Measurements from ENCODE around the gene SRGAP2. TPM values are rescaled to one million over a fixed set of nuclear protein-coding genes. Genes with fewer than 3 reads are reported as not detected.
"Not testable (repeated sequence)": the region's sequence is repeated elsewhere in the genome, so short reads cannot be mapped to it uniquely, and the experiment has no call there.

SRGAP2 gene
- total RNA-seq, 1 donor from 2014 or later: 122 TPM

- intact Hi-C loops (cut with micrococcal nuclease); H3K27ac Mint-ChIP-seq; H3K4me1 Mint-ChIP-seq (ENCODE audit: low read depth); DNase-seq (ENCODE audit: low spot score); H3K4me3 Mint-ChIP-seq; H3K27me3 Mint-ChIP-seq (ENCODE audit: insufficient read depth); H3K36me3 Mint-ChIP-seq (ENCODE audit: low read depth); H3K9me3 Mint-ChIP-seq: not testable (repeated sequence)
Observed at GRCh38 chr1:206185778-206186177, 17.6 kb upstream of the SRGAP2 start.

GRCh38 chr1:206186826-206187225, 16.5 kb upstream of the SRGAP2 start:
- not testable (repeated sequence) for H3K27ac Mint-ChIP-seq

GRCh38 chr1:206195182-206195581, 8.2 kb upstream of the SRGAP2 start:
- H3K9me3 Mint-ChIP-seq; H3K27ac Mint-ChIP-seq; H3K27me3 Mint-ChIP-seq (ENCODE audit: insufficient read depth); intact Hi-C loops (cut with micrococcal nuclease); H3K4me3 Mint-ChIP-seq; DNase-seq (ENCODE audit: low spot score); H3K4me1 Mint-ChIP-seq (ENCODE audit: low read depth); H3K36me3 Mint-ChIP-seq (ENCODE audit: low read depth): not testable (repeated sequence)

More at GRCh38 chr1:206186826-206187225, 16.5 kb upstream of the SRGAP2 start:
- DNase-seq (ENCODE audit: low spot score); H3K27me3 Mint-ChIP-seq (ENCODE audit: insufficient read depth); intact Hi-C loops (cut with micrococcal nuclease); H3K4me1 Mint-ChIP-seq (ENCODE audit: low read depth); H3K36me3 Mint-ChIP-seq (ENCODE audit: low read depth); H3K4me3 Mint-ChIP-seq; H3K9me3 Mint-ChIP-seq: not testable (repeated sequence)

GRCh38 chr1:206196748-206197424, 6.5 kb upstream of the SRGAP2 start:
- H3K27me3 Mint-ChIP-seq (ENCODE audit: insufficient read depth); H3K27ac Mint-ChIP-seq; H3K9me3 Mint-ChIP-seq; intact Hi-C loops (cut with micrococcal nuclease); H3K4me1 Mint-ChIP-seq (ENCODE audit: low read depth); H3K36me3 Mint-ChIP-seq (ENCODE audit: low read depth); DNase-seq (ENCODE audit: low spot score); H3K4me3 Mint-ChIP-seq: not testable (repeated sequence)

GRCh38 chr1:206202789-206203363, 465 bp upstream of the SRGAP2 start, which contains the start of gene FAM72A:
TSS of gene FAM72A (minus strand) at chr1:206202839. CDS start at chr1:206202025, 814 bp downstream.
- H3K27me3 Mint-ChIP-seq (ENCODE audit: insufficient read depth); H3K36me3 Mint-ChIP-seq (ENCODE audit: low read depth); H3K9me3 Mint-ChIP-seq; H3K4me1 Mint-ChIP-seq (ENCODE audit: low read depth); intact Hi-C loops (cut with micrococcal nuclease): not testable (repeated sequence)
- DNase-seq (ENCODE audit: low spot score): peak; percentile 98
- peak within 1 kb of the TSS; percentile 89 for H3K27ac Mint-ChIP-seq
- H3K4me3 Mint-ChIP-seq: peak within 1 kb of the TSS; percentile 79

GRCh38 chr1:206204159-206204511, 794 bp downstream of the SRGAP2 start:
- intact Hi-C loops (cut with micrococcal nuclease); DNase-seq (ENCODE audit: low spot score); H3K4me1 Mint-ChIP-seq (ENCODE audit: low read depth); H3K9me3 Mint-ChIP-seq; H3K27me3 Mint-ChIP-seq (ENCODE audit: insufficient read depth); H3K36me3 Mint-ChIP-seq (ENCODE audit: low read depth); H3K27ac Mint-ChIP-seq: not testable (repeated sequence)
- peak overlapping the region; percentile 70 for H3K4me3 Mint-ChIP-seq

GRCh38 chr1:206204871-206205270, 1.5 kb downstream of the SRGAP2 start:
- intact Hi-C loops (cut with micrococcal nuclease); H3K36me3 Mint-ChIP-seq (ENCODE audit: low read depth); H3K9me3 Mint-ChIP-seq; H3K27me3 Mint-ChIP-seq (ENCODE audit: insufficient read depth); H3K4me1 Mint-ChIP-seq (ENCODE audit: low read depth): not testable (repeated sequence)
- Mint-ChIP-seq H3K4me3 (peak overlapping the region; percentile 92), H3K27ac (peak overlapping the region; percentile 92)
- DNase-seq (ENCODE audit: low spot score): peak; percentile 2

GRCh38 chr1:206205569-206205968, 2.2 kb downstream of the SRGAP2 start:
- H3K9me3 Mint-ChIP-seq; H3K36me3 Mint-ChIP-seq (ENCODE audit: low read depth); intact Hi-C loops (cut with micrococcal nuclease); H3K4me3 Mint-ChIP-seq; DNase-seq (ENCODE audit: low spot score); H3K27ac Mint-ChIP-seq; H3K27me3 Mint-ChIP-seq (ENCODE audit: insufficient read depth); H3K4me1 Mint-ChIP-seq (ENCODE audit: low read depth): not testable (repeated sequence)

GRCh38 chr1:206210802-206211201, 7.5 kb downstream of the SRGAP2 start:
- H3K9me3 Mint-ChIP-seq; H3K4me1 Mint-ChIP-seq (ENCODE audit: low read depth); H3K4me3 Mint-ChIP-seq; H3K27me3 Mint-ChIP-seq (ENCODE audit: insufficient read depth); H3K36me3 Mint-ChIP-seq (ENCODE audit: low read depth); H3K27ac Mint-ChIP-seq; DNase-seq (ENCODE audit: low spot score); intact Hi-C loops (cut with micrococcal nuclease): not testable (repeated sequence)

- intact Hi-C loops (cut with micrococcal nuclease); H3K9me3 Mint-ChIP-seq; H3K36me3 Mint-ChIP-seq (ENCODE audit: low read depth); H3K4me3 Mint-ChIP-seq; H3K4me1 Mint-ChIP-seq (ENCODE audit: low read depth); H3K27me3 Mint-ChIP-seq (ENCODE audit: insufficient read depth); DNase-seq (ENCODE audit: low spot score); H3K27ac Mint-ChIP-seq: not testable (repeated sequence)
Observed at GRCh38 chr1:206215600-206216392, 12.5 kb downstream of the SRGAP2 start.

- H3K27me3 Mint-ChIP-seq (ENCODE audit: insufficient read depth); intact Hi-C loops (cut with micrococcal nuclease); H3K9me3 Mint-ChIP-seq; DNase-seq (ENCODE audit: low spot score); H3K4me3 Mint-ChIP-seq; H3K4me1 Mint-ChIP-seq (ENCODE audit: low read depth); H3K27ac Mint-ChIP-seq; H3K36me3 Mint-ChIP-seq (ENCODE audit: low read depth): not testable (repeated sequence)
Observed at GRCh38 chr1:206218285-206218684, 14.9 kb downstream of the SRGAP2 start.

- H3K27me3 Mint-ChIP-seq (ENCODE audit: insufficient read depth); H3K4me3 Mint-ChIP-seq; intact Hi-C loops (cut with micrococcal nuclease); H3K4me1 Mint-ChIP-seq (ENCODE audit: low read depth); H3K27ac Mint-ChIP-seq; H3K36me3 Mint-ChIP-seq (ENCODE audit: low read depth); H3K9me3 Mint-ChIP-seq; DNase-seq (ENCODE audit: low spot score): not testable (repeated sequence)
Observed at GRCh38 chr1:206218765-206219164, 15.4 kb downstream of the SRGAP2 start.

GRCh38 chr1:206219514-206220331, 16.4 kb downstream of the SRGAP2 start:
- DNase-seq (ENCODE audit: low spot score); H3K4me3 Mint-ChIP-seq; H3K27ac Mint-ChIP-seq; H3K4me1 Mint-ChIP-seq (ENCODE audit: low read depth); H3K9me3 Mint-ChIP-seq; H3K27me3 Mint-ChIP-seq (ENCODE audit: insufficient read depth); intact Hi-C loops (cut with micrococcal nuclease); H3K36me3 Mint-ChIP-seq (ENCODE audit: low read depth): not testable (repeated sequence)

All from activated T-helper 1 cell treated with anti-CD3 and anti-CD28 coated beads, Interleukin-12 subunit alpha, Interleukin-12 subunit beta, Interleukin-2, Interleukin-4 antibody, amounts not matched to agents 30 ng/mL and 10 ng/mL and 1 ng/mL, durations not matched to agents 14 hours and 24 hours and 36 hours (primary cell).